Activated CD4-positive, alpha-beta T cell treated with anti-CD3 and anti-CD28 coated beads, Interleukin-2, Interleukin-4, amounts not matched to agents 100 ng/mL and 50 ng/mL, durations not matched to agents 16 hours and 8 hours (primary cell): ENCODE data around the gene IVNS1ABP.
"Not testable (repeated sequence)": the region's sequence is repeated elsewhere in the genome, so short reads cannot be mapped to it uniquely, and the experiment has no call there.

ENCODE experiments used
- DNase-seq: peaks from one replicate; pipeline ENCODE4 v3.0.0-alpha.2; 2020; ENCODE audit warnings: low spot score

IVNS1ABP gene

GRCh38 chr1:185252404-185252803, 64.6 kb downstream of the IVNS1ABP start:
- not testable (repeated sequence) for DNase-seq

DNA sequence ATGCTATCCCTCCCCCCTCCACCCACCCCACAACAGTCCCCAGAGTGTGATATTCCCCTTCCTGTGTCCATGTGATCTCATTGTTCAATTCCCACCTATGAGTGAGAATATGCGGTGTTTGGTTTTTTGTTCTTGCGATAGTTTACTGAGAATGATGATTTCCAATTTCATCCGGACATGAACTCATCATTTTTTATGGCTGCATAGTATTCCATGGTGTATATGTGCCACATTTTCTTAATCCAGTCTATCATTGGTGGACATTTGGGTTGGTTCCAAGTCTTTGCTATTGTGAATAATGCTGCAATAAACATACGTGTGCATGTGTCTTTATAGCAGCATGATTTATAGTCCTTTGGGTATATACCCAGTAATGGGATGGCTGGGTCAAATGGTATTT, 65.1 kb downstream of the IVNS1ABP start:
- DNase-seq, result not testable (repeated sequence)

DNA sequence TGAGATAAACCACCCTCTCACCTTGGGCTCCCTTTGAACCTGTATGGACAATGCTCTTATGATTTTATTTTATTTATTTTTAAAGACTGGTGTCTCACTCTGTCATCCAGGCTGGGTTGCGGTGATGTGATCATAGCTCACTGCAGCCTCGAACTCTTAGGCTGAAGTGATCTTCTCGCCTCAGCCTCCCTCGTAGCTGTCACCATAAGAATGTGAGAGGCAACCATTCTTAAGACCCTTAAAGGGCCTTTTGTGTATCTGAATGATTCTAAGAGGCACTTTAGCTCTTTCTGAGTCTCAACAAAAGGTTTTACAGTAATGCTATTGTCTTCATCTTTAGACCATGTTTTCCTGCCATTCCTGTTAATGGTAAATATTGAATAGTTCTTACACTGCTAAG, 67.0 kb downstream of the IVNS1ABP start:
- DNase-seq, result no peak

GRCh38 chr1:185249563-185249962, 67.5 kb downstream of the IVNS1ABP start:
- no peak for DNase-seq
